WERI-Rb-1 (cell line): ENCODE measurements around the gene WNT7B.

Experiments used
- DNase-seq: peaks from one replicate; pipeline ENCODE4 v3.0.0-alpha.2; 2020
- H3K27ac ChIP-seq: fragments of 250-450 bp; sonication (Bioruptor Pico); 2 replicates; pipeline ENCODE4 v1.5.1; 2020; ENCODE audit warnings: mild to moderate bottlenecking, moderate library complexity
- H3K27me3 ChIP-seq: fragments of 250-450 bp; sonication (Bioruptor Pico); 2 replicates; pipeline ENCODE4 v1.5.1; 2021; ENCODE audit warnings: mild to moderate bottlenecking, low read depth, moderate library complexity; ENCODE audit not compliant: insufficient read depth, severe bottlenecking
- H3K36me3 ChIP-seq: fragments of 250-450 bp; sonication (Bioruptor Pico); 2 replicates; pipeline ENCODE4 v1.5.1; 2020; ENCODE audit warnings: mild to moderate bottlenecking, moderate library complexity
- H3K4me3 ChIP-seq: 2 replicates; pipeline ENCODE4 v1.5.1; 2011; ENCODE audit warnings: low read depth, mild to moderate bottlenecking, control low read depth, low read length
- H3K9me3 ChIP-seq: fragments of 250-450 bp; sonication (Bioruptor Pico); 2 replicates; pipeline ENCODE4 v1.5.1; 2021; ENCODE audit warnings: mild to moderate bottlenecking, moderate library complexity; ENCODE audit not compliant: severe bottlenecking
- CTCF ChIP-seq: IDR thresholded peaks from 2 replicates; pipeline ENCODE4 v1.5.1; 2011; ENCODE audit warnings: low read depth, mild to moderate bottlenecking, control low read depth, inconsistent platforms, low read length

WNT7B gene

GRCh38 chr22:46013460-46014416, 36.8 kb upstream of the WNT7B start:
- Histone ChIP-seq H3K27ac (peak overlapping the region; percentile 87), H3K27me3 (no peaks in the 10 kb centered on the region), H3K36me3 (no peaks in the 10 kb centered on the region), H3K9me3 (peaks cover 5% of the 10 kb centered on the region), H3K4me3 (peak overlapping the region; percentile 64)
- peak; percentile 85 for TF ChIP-seq CTCF
- DNase-seq = peak; percentile 93

DNA sequence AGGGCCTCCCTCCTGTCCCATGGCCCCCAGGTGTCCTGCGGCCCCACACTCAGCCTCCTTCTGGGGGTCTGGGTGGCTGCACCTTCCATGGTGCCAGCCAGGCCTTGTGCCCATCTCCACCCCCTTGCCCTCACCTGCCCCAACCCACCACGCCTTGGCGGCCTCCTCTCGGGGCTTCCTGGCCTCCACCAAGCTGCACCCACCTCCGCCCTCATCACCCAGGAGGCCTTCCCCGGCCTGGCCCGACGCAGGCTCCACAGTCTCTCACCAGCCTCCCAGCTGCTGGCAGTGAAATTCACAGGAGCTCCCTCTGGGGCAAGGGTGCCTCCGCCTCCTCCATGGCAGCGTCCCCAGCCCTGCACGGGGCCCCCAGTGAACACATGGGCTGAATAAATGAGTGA, 35.9 kb upstream of the WNT7B start:
- peak overlapping the region; percentile 64 for H3K4me3 ChIP-seq
- H3K27ac ChIP-seq = peak overlapping the region; percentile 87
- peaks cover 5% of the 10 kb centered on the region for H3K9me3 ChIP-seq
- H3K36me3 ChIP-seq = no peaks in the 10 kb centered on the region
- no peak for TF ChIP-seq CTCF
- no peaks in the 10 kb centered on the region for H3K27me3 ChIP-seq
- DNase-seq = no peak

- no peaks in the 10 kb centered on the region for H3K36me3 ChIP-seq
These were observed 35.4 kb upstream of the WNT7B start for GRCh38 chr22:46012182-46012880.

DNA sequence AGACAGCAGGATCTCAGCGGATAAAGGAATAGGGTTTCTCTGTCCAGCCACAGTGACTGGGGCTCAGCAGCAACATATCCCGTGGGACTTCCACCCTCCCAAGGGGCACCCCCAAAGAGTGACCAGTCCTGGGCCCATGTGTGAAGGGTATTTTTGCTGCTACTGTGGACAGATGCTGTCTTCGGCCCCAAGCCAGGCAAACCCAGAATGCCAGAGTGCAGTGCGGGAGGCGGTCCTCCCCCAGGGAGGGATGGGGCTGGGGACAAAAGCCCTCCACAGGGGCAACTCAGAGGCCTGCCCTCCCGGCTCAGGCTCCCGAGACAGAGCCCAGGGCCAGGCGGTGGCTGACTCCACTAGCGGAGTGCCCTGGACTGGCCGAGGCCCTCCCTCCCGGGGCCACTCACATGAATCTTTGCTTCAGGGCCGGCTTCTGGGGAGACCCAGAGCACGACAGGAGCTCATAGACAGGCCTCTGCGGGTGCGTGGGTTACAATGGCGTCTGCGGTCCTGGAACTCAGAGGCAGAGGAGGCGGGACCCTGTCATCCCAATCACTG, 34.7 kb upstream of the WNT7B start:
- H3K4me3 ChIP-seq = no peak overlapping the region
- no peaks in the 10 kb centered on the region for H3K27me3 ChIP-seq
- H3K27ac ChIP-seq = no peak overlapping the region
- peaks cover 5% of the 10 kb centered on the region for H3K9me3 ChIP-seq
- TF ChIP-seq CTCF = no peak
- H3K36me3 ChIP-seq = no peaks in the 10 kb centered on the region
- no peak for DNase-seq

More at GRCh38 chr22:46012182-46012880, 35.4 kb upstream of the WNT7B start:
- H3K9me3 ChIP-seq = peaks cover 5% of the 10 kb centered on the region
- H3K27ac ChIP-seq = no peak overlapping the region
- no peak overlapping the region for H3K4me3 ChIP-seq
- no peaks in the 10 kb centered on the region for H3K27me3 ChIP-seq
- TF ChIP-seq CTCF = no peak
- no peak for DNase-seq

- no peak overlapping the region for H3K27ac ChIP-seq
- H3K27me3 ChIP-seq = no peaks in the 10 kb centered on the region
- H3K4me3 ChIP-seq = no peak overlapping the region
- peaks cover 5% of the 10 kb centered on the region for H3K9me3 ChIP-seq
- TF ChIP-seq CTCF = no peak
- no peak for DNase-seq
- no peaks in the 10 kb centered on the region for H3K36me3 ChIP-seq
These were observed 34.1 kb upstream of the WNT7B start for GRCh38 chr22:46010951-46011626.
